ENCODE results near the gene RASL12.
A peak's percentile ranks its signal among the peaks of the same experiment; 100 is the strongest.
"Not testable (repeated sequence)": the region's sequence is repeated elsewhere in the genome, so short reads cannot be mapped to it uniquely, and the experiment has no call there.

Gene RASL12, protein sequence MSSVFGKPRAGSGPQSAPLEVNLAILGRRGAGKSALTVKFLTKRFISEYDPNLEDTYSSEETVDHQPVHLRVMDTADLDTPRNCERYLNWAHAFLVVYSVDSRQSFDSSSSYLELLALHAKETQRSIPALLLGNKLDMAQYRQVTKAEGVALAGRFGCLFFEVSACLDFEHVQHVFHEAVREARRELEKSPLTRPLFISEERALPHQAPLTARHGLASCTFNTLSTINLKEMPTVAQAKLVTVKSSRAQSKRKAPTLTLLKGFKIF

DNA sequence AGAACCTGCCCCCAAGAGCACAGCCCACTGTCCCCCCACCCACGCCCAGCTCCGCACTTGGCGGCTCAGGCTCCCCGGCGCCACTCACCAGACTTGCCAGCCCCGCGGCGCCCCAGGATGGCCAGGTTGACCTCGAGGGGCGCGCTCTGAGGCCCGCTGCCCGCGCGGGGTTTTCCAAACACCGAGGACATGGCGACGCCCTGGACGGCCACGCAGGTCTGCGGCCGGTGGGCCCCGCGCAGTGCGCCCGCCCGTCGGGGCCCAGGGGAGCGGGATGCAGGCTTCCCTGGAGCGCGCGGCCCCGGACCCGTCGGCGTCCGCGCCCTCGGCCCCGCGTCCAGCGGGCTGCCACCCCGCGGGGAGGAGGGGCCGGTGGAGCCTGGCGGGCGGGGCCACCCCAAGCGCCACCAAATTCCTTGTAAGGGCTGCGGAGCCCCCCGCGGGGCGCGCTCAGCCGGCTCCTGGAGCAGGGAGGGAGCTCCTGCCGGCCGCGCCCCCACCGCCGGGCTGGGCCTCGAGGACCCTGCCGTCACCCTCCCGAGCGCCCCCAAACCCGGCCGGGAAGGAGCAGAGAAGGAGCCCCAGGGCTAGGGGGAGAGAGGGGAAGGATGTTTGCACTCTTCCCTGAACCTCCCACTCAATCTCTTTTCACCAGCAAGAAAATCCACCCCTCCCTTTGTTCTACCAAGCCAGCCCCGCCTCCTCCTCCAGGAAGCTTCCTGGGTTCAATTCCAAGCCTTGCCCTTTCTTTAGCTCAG is at the start of gene RASL12:
Gene RASL12 (minus strand): TSS at position 347 of the 758 bp plus-strand sequence. CDS start 156 bp downstream, at position 191.
- DNase-seq: no peak

DNA sequence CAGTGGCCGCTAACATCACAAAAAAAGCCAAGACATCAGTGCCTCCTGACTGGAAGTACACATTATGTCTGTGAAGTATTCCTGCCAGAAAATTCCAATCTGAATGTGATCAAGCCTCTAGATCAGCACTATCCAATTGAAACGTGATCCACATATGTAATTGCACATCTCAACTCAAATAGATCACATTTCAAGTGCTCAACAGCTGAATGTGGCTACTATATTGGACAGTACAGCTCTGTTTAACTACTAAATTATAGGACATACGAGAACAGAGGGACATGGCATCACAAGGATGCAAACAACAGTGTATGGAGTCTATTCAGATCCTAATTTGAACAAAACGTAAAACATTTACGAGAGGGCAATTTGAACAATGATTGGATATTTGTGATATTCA is 47.8 kb upstream of the RASL12 start:
- no peak for DNase-seq

DNA sequence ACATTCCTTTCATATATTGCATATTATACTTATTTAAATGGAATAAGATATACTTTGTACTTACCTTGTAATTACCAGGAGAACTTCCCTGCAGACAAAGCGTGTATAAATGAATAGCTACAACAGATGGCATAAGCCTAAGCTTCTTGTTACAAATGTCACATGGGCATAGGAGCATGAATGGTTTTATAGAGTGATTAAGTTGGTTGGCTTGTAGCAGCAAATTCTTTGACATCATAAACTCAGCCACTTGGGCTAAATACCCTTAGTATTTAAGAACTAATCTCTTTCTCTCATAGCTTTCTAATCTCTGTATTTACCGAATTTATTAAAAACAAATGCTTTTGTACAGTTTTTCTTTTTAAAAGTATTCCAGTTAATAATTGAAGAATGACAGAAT is 47.3 kb upstream of the RASL12 start, which contains the start of gene UBAP1L:
Gene UBAP1L (minus strand): TSS at position 115 of the 400 bp plus-strand sequence. CDS start 8,985 bp downstream, outside the sequence.
- DNase-seq: no peak

DNA sequence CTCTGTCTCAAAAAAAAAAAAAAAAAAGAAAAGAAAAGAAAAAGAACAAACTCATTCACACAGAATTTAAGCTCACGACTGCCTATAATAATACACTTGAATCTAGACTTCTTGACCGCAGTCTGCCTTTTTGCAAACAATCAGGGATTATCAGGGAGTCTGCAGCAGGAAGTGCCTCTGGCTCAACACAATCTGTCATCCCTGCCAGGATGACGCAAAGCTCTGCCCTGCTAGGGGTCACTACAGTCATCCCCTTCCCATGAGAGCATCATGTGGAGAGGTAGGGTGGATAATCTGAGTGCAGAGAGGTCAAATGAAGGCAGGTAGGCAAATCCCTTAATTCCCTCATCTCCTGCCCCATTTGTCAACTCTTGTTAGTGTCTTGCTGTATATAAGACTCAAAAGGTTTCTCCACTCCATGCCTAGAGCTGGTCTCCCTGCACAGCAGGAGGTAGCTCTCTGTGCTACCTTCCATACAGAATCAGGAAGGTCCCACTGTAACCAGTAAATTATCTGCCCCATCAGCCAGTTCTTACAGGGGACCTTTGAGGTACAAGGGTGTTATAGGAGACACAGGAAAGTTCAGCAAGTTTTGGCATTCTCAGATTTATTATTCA is 43.0 kb upstream of the RASL12 start:
- peak; percentile 55 for DNase-seq

DNA sequence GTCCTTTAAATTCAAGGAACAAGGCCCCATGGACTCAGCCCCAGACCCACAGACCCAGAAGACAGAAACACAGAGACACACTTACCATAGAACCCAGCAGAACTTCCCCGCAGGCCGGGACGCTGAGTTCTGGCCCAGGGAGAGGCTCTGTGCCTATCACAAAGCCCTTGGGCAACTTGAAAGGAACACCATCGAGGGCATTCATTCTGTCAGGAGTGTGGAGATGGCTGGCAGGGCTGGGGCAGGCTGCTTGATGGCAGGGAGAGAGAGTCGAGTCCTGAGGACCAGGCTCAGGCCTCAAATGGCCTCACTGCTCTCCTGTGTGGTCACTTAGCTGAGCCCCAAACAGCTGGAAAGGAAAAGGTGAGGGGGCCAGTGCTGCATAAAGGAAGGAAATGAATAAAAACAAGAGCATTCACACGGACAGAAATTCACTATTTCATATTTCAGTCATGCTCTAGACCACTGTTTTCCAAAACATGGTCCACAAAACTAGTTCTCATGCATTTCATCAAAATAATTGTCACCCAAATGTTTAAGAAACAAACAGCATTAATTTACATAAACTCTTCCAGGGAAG is 38.3 kb upstream of the RASL12 start:
- DNase-seq: no peak

DNA sequence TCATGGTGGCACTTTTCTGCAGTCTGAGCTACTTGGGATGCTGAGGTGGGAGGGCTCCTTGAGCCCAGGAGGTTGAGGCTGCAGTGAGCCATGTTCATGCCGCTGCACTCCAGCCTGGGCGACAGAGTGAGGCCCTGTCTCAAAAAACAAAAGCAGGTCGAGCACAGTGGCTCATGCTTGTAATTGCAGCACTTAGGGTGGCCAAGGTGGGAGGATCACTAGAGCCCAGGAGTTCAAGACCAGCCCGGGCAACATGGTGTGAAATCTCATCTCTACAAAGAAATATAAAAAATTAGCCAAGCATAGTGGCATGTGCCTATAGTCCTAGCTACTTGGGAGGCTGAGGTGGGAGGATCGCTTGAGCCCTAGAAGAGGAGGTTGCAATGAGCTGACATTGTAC is 37.2 kb upstream of the RASL12 start:
- no peak for DNase-seq

DNA sequence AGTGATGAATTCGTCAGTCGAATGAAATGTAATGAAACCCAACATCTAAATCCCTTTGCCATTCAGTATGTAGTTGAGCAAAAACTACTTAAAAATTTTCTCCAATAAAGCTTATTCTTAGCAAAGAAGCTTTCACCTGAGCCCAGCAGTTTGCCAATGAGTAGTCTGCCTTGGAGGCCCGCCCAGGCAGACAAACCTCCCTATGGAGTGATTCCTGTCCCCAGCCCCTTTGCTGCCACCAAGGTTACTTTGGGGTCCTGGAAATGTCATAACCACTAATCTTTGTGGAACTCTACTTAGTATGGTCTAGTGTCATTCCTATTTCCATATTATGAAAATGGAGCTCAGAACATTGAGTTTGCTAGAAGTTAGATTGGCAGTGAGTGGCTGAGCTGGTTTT is 35.1 kb upstream of the RASL12 start:
- DNase-seq: no peak

DNA sequence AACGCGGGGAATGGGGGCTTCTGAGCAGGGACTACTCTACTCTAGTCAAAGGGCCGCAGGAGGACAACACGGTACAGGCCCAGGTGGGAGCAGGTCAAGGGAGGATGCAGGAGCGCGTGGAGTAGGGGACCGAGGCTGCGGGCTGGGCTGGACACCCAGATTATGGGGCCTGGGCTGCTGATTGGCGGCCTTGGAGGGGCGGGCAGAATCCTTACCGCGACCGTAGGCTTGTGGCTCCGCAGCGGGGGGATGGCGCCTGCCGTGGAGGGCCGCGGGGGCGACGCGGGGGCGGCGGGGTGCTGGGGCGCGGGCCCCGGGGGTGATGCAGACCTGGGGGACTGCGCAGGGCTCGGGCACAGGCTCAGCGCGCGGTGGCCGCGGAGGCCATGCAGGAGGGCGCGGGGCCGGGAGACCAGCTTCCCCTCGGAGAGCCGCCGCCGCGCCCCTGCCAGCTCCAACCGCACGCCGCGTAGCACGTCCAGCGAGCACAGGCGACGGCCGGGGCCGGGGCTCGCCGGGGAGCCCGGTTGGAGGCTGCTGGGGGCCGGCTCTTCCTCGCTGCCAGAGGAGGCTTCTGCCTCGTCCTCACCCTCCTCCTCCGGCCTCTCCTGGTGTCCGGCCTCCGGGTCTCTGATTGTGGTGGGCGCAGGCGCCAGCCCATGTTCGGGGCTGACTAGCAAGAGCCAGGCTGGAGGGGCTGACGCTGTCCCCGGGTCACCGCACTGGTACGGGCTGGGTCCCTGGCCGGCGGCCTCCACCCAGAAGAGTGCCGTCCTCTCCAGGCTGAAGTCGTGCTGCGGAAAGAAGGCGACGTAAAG is 34.3 kb upstream of the RASL12 start:
- DNase-seq: no peak

DNA sequence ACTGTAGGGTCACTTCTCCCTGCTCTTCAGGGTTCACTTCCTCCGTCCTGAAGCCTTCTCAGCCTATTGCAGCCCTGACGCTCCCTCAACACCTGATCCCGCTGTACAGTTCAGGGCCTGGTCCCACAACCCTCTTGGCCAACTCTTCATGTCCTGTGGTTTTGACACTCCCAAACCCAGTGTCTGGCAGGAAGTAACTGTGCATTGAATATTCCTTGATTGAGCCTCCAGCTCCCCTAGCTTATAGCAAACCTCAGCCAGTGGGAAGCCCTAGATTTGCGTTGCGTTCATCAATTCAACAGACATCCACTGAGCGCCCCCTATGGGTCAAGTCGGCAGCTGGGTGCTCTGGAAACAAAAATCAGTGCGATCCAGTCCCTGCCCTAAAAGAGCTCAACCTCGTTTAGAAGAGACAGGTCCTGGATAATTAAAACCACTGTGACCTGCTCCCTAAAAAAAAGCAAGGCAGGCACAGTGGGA is 33.7 kb upstream of the RASL12 start:
- peak; percentile 42 for DNase-seq

DNA sequence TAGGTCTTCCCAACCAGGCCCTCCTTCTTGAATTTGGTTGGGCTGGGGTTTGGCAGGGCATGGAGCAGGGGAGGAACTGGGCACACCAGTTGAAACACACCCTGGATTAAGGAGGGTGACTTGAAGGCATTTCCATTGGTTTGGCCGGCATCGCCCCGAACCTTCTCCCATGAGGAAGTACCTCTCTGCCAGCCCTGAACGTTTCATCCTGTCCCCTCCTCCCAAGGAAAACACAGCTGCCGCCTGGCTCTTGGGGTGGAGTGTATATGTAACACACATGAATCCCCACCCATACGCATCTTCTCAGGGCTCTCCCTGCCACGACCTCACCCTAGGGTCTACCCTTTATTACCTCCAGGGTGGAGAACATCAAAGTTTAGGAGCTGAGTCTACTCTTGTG is 32.7 kb upstream of the RASL12 start:
- DNase-seq: no peak

DNA sequence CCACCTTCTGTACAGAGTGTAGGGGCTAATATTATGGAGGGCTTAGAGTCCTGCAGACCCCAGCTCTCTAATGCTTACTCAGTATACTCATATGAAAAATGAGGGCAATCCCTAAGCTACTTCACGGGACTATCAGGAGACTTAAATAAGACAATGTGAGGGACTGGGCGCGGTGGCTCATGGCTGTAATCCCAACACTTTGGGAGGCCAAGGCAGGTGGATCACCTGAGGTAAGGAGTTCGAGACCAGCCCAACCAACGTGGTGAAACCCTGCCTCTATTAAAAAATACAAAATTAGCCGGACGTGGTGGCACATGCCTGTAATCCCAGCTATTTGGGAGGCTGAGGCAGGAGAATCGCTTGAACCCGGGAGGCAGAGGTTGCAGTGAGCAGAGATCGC is 32.0 kb upstream of the RASL12 start:
- not testable (repeated sequence) for DNase-seq

DNA sequence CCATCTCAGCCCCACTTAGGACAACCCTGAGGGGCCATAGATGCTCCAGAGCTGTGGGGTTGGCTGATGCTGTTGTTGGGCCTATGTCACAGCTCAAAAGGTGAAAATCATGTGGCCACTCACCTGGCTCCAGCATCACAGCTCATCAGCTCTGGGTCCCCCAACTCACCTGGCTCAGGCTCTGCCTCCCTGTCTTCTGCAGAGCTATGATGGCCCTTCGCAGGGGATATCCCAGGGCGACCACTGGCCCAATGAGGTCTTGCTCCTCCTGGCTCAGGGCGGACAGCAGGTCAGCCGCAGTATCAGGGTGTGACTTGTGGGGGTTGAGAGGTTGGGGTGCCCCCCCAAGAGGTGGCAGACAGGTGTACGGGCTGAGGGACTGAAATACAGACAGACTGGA is 31.5 kb upstream of the RASL12 start:
- DNase-seq: no peak

DNA sequence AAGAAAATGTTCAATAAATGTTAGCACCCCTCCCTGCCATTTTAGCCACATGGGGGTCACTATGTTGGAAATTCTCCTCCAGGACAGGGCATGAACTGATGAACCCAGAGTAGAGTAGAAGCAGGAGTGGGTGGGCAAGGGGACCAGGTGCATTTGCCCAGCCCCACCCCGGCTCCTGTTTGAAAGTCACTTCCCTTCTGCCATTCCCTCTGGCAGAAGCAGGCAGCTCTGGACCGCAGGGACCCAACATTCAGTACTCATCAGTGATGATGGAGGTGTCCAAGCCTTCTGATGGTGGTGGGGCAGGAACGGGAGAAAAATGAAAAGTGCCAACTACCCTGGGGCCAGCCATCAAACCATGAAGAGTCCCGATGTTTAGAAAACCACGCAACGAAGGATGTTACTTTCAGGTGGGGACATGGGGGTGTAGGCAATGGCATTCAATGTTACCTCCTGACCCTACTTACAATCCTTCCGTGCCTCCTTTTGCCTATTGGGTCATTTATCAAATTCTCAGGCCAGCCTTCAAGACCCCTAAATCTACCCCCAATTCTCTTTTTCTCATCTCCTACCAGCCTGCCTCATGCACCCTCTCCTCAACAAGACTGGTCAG is 30.0 kb upstream of the RASL12 start:
- DNase-seq: no peak

DNA sequence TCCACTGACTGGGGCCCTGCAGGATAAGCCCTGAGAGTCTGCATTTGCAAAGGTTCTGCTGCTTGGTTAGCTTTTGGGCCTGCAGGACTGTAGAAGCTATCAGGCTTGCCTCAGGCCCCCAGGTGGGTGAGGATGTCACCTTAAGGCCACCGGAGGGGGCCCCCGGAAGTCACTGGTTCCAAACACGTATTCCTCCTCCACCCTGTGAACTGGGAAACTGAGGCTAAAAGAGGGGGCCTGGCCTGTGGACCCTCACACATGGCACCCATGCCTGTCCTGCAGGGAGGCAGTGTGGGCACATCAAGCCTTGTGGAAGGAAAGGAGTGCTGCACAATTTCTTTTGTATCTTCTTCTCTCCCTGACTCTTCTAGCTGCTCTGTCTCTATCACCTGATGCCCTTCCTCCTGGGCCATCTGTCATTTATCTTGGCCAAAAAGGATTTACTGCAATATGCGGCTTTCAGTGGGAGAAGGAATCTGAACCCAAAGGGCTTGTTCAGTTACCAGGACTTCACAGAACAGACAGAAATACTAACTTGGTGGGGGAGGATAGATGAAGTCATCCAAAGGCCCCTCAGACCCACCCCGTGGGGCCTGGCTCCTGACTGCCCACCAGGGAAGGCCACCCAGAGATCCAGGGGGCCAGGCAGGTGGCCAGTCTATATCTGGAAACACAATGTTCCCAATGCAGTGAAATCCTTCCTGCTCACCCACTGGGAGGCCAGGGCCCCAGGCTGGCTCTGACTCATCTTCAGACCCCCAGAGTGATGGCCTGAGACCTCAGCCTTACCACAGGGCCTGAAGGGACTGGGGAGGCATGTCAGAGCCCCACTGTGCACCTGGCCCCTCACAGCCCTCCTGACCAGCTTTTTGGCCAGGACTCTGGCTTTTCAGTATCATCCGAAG is 28.9 kb upstream of the RASL12 start:
- DNase-seq: no peak

DNA sequence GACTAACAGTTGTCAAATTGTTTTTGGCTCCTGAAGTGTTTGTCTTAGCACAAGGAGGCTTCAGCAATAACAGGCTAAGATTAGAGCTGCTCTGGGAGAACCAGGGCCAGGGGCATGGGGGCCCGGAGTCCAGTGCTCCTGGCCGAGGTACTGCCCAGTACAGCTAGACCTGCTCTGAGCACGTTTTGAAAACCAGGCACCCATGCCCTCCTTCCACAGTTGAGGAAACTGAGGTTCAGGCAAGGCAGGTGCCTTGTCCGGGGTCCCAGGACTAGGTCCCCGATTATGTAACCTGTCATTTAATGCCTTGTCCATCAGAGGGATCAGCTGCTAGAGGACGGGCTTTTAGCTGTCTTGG is 27.9 kb upstream of the RASL12 start:
- DNase-seq: no peak

DNA sequence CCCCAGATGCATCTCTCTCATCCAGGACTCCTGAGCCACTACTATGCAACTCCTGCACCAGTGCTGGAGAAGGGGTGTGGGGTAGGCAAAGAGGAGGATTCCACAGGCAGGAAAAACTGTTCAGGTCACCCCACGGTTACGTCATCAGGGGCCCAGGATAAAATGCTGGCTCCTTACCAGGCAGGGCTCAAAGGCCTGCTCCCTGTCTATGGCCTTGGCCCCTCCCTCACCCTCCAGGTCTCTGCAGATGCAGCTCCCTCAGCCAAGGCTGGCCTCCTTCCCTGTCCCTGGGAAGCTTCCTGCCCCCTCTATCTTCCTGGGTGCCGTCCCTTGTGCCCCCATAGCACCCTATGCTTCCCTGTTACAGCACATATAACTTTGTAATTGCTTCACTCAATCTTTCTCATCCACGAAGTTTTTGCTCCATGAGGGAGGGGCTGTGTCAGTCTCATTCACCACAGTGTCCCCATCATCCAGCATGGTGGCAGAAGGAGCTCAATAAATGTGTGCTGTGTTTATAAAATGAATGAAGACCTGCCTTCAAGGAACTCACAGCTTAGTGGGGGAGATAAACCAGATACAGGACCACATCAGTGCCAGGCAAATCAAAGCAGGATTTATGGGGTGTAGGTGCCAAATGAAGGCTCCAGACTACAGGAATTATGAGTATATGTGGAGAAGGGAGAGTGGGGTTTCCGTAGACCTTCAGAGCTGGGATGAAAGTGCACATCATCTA is 27.4 kb upstream of the RASL12 start:
- no peak for DNase-seq

DNA sequence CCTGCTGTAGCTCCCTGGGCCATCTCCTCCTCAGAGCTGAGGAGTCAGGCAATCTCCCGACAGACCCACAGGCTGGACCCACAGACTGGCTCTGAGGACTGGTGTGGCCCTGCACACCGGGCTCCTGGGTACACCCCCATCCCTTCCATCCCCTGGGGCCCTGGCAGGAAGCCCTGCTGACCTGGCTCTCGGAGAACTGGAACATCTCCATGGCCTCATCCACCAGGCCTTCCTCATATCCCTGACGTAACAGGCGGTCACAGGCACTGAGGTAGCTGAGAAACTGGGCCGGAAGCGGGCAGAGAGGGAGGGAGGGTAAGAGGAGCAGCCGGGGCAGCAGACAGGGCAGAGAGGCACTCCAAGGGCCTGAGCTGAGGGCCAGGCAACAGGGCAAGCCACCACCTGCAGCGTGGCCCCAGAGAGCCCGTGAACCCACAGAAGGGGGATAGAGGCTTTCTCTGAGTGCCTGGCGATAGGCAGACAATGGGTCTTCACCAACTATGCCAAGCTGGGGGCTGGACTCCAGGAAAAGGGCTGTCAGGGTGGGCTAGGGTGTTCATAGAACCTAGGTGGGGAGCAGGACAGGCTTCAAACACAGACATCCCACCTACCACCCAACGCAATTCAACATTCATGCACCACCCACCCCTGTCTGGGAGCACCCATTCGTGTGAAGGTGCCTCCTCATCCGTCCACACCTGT is 26.7 kb upstream of the RASL12 start:
- DNase-seq: no peak

DNA sequence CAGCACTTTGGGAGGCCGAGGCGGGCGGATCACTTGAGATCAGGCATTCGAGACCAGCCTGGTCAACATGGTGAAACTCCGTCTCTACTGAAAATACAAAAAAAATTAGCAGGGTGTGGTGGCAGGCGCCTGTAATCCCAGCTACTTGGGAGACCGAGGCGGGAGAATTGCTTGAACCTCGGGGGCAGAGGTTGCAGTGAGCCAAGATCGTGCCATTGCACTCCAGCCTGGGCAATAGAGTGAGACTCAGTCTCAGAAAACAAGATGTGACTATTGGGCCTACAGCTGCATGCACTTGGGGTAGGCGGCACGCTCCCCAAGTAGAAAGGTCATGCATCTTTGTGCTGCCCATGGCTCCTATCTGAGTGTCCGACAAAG is 26.0 kb upstream of the RASL12 start:
- DNase-seq: not testable (repeated sequence)

DNA sequence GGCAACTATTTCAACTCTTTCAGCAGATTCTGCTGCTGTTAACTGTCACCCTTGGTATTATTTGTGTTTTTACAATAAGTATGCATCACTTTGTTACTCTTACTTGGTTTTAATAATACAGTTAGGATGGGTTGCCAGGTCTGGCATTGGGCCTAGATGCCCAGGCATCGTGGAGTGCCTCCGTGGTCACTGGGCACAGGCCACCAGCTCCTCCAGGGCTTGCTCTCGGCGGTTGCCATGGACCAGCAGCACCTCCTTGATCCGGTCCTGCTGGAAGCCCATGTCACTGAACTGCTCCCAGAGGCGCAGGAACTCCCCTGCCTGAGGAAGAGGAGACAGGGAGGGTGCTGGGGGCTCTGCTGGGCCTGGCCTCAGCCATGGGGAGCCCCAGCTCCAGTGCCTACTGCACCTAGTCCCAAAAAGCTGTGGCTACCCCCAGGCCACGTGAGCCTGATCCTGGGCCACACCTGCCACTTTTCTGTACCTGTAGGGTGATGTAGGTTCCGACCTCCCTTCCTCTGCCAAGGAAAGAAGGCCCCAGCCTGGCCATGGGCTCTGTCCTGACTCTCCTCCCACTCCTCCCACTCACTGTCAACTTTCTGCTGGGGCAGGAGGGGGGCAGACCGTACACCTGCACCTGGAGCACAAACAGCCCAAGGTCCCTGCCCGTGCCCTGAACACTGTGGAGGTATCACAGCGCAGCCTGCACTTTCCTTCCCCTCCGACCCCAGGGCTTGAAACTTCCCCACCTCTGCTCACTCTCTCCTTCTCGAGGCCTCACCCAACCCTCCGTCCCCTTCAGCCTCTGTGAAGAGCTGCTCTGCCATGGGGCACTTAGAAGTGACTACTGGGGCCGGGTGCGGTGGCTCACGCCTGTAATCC is 25.4 kb upstream of the RASL12 start:
- DNase-seq: no peak

Data from EL (cell line).